ENCODE measurements around the gene B3GALNT1.
"Not testable (repeated sequence)": the region's sequence is repeated elsewhere in the genome, so short reads cannot be mapped to it uniquely, and the experiment has no call there.

B3GALNT1 gene

GRCh38 chr3:161072751-161073150 lies 32.4 kb downstream of the B3GALNT1 start:
- DNase-seq = no peak

GRCh38 chr3:161072211-161072621 lies 32.9 kb downstream of the B3GALNT1 start:
- DNase-seq = no peak

DNA sequence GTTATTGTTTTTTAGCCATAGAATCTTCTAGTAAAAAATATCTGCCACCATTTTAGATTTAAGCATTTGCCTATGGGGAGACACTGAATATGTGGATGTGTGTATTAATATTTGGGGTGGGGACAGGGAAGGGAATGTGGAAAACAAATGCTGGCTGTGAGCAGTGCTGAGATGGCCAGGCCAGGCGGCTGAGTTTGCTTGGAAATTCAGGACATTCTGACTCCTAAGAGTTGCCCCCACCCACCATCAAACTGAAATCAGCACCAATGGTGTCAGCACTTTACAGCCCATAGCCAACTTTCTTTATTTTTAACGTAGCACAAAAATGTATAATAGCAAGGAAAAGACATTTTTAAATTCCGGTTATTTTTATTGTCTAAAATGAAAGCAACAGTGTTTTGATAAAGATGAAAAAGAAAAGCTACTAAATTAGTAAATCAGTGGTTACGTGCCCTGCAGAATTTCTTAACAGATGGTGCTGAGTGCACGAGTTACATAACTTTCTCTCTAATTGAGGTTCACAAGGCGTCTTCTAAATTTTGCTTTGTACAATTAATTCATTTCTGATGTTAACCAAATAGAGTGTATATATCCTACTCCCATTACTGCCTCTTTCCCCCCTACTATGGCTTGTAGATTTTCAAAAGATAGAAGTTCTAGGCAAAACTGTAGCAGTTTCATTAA lies 34.0 kb downstream of the B3GALNT1 start:
- no peak for DNase-seq

GRCh38 chr3:161070252-161070930 lies 34.8 kb downstream of the B3GALNT1 start:
- no peak for DNase-seq

- no peak for DNase-seq
These were observed 35.5 kb downstream of the B3GALNT1 start for GRCh38 chr3:161069511-161070251.

GRCh38 chr3:161067335-161067734 lies 37.8 kb downstream of the B3GALNT1 start:
- DNase-seq = no peak

GRCh38 chr3:161066930-161067329 lies 38.2 kb downstream of the B3GALNT1 start:
- no peak for DNase-seq

DNA sequence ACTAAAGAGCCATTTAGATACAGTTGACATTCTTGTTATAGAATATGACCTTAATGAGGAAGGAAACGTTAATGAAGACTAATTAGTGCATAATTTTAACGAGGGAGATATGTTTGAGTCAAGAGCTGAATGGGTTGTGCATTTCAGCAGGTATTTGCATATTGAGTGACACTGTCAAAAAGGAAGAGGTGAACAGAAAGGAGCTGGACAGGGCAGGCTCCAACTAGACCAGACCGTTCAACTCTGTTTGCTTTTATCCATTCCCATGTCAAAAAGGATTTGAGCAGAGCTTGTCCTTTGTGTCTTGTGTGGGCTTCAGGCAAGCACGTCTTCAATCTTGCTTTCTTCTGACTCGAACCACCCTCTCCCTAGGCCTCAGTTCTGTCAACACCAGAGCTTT lies 40.7 kb downstream of the B3GALNT1 start:
- no peak for DNase-seq

DNA sequence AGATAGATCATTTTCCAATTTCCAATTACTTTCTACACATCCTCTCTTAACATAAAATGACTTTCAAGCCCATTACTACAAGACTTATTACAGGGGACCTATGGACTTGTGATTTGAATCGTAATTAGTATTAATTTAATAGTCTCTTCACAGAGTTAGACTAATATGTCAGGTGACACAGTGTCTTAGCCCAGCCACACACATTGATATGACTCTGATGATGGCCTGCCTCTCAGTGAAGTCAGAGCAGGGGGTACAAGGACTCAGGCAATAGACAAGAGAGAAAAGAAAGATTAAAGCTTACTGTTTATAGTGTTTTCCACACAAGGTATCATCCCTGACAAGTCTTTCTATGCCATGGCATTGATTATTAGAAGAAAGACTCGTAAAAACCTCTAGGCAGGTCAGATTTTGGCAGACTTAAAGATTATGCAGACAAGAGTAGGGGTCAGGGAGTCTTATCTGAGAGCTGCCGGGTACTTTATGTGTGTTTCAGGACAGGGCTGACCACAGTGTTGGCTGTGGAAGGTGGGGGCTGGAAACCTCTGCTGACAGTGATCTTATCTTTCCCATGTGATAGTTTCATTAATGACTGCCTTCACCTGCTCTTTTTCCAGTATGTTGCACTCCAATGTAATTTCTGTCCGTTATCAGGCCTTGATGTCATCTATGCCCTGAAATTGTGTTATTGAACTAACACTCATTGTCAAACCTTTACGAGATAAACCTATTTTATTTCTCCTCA lies 50.1 kb downstream of the B3GALNT1 start:
- no peak for DNase-seq

DNA sequence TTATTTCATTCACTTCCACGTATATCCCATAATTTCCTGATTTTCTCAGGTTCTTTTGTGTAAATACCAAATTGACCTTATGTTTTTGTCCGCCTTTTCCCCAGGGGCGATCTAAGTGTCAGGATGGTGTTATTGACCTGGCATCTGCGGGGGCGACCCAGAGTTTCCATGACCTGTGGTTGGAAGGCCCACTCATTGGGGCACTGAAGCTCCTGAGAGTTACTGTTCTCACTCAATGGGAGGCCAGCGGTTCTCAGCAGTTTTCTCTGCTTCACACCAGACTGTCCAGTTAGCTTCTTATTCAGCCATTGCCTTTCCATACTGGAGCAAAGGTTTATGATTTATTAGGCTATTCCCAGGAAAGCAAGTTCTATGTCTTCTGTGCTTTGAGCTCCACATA lies 53.3 kb downstream of the B3GALNT1 start:
- DNase-seq = no peak

- no peak for DNase-seq
These were observed 54.2 kb downstream of the B3GALNT1 start for GRCh38 chr3:161050935-161051334.

- DNase-seq = no peak
These were observed 55.4 kb downstream of the B3GALNT1 start for GRCh38 chr3:161049683-161050248.

DNA sequence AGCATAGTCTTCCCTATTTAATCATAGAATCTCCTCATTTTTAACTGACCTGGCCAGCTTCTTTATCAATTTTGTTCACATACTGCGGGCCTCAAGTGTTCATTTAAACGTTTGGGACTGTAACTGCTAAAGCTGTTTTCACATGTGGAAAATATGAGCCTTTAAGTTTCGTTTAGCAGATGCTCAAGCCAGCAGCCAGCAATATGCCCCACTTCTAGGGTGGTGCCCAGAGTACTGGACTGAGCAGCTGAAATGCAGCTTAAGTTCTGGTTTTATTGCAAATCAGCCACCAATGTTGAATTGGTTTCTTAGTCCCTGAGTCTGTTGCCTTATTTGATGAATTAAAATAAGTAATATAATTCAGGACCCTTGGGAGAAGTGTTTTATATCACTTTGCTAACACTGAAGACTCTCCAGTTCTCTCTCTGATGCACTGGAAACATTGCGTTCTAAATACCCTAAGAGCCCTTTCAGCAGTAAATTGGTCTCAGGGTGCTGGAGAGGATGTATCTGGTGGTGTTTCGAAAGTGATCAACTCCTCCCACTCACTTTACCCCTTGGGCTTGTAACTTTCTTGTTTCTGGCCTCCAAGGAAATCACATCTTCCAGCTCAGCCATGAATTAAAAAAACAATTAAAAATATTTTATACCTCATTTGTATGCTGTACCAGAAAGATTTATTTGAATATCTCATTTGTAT lies 61.7 kb downstream of the B3GALNT1 start:
- no peak for DNase-seq

DNA sequence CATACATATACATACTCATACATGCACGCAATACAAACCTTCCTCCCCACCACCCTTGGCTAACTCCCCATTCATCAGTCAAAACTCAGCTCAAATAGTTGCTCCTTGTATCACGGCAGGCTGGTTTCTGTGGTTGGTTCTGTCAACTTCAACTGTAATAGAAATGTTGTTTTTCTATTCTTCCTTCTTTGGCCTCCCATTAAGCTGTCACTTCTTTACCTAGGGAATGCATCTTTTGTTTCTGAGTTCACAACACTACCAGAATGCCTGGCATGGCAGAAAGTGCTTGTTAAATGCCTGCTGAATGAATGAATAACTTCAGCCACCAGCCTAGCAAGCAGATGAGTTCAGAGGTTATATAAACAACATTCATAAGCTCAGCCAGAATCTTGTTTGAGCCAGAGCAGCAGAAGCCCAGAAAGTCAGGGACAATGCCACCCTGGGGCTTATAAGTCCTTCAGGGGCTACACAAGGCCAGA lies 63.1 kb downstream of the B3GALNT1 start:
- no peak for DNase-seq

GRCh38 chr3:161038725-161039124 lies 66.4 kb downstream of the B3GALNT1 start:
- no peak for DNase-seq

- no peak for DNase-seq
These were observed 69.4 kb downstream of the B3GALNT1 start for GRCh38 chr3:161035711-161036110.

DNA sequence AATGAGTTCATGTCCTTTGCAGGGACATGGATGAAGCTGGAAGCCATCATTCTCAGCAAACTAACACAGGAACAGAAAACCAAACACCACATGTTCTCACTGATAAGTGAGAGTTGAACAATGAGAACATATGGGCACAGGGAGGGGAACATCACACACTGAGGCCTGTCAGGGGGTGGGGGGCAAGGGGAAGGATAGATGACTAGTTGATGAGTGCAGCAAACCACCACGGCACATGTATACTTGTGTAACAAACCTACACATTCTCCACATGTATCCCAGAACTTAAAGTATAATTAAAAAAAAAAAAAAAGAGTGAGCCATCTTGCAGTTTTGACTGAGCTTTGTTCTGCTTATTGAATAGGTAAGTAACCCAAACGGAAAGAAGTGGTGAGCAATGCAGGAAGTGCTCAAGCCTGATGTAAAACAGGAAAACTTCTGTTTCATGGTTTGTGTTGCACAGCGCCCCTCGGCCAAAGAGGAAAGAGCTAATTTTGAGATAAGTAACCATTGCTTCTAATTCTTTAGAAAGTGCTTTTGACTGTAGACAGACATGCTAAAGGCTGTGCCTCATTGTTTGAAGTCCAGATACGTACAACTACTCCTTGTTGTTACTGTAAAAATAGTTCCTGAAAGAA lies 70.1 kb downstream of the B3GALNT1 start:
- DNase-seq = not testable (repeated sequence)

All from stimulated activated CD4-positive, alpha-beta T cell treated with anti-CD3 and anti-CD28 coated beads, Interleukin-4, amount 100 ng/mL, for 1 hour (primary cell).